Measurements from ENCODE around the gene CD300LD. TPM values are rescaled to one million over a fixed set of nuclear protein-coding genes. Genes with fewer than 3 reads are reported as not detected.

Gene CD300LD
- total RNA-seq, 1 donor from 2014 or later = not detected

DNA sequence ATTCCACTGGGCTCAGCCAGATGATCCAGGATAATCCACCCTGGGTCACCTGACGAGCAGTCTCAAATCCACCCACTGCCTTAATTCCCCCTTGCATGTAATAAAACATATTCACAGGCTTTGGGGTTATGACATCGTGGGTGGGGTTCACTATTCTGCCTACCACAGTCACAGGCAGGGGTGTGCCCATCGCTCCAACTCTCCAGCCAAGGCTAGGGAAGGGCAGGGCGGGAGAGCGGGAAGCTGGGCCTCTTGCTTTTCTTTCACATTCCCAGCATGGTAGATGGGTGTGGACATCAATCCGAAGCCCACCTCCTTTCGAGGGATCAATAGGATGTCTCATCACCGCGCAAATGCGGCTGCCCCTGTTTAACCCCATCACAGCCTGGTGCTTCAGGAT is 12.7 kb upstream of the CD300LD start:
- H3K4me1 Mint-ChIP-seq = peaks cover 4% of the 10 kb centered on the region
- H3K27ac Mint-ChIP-seq (ENCODE audit: unreplicated experiment) = no peak overlapping the region
- H3K4me3 Mint-ChIP-seq = no peak overlapping the region
- H3K9me3 Mint-ChIP-seq = no peaks in the 10 kb centered on the region
- no peak for DNase-seq (ENCODE audit: low read depth, low spot score)
- TF ChIP-seq, protein P1, sequence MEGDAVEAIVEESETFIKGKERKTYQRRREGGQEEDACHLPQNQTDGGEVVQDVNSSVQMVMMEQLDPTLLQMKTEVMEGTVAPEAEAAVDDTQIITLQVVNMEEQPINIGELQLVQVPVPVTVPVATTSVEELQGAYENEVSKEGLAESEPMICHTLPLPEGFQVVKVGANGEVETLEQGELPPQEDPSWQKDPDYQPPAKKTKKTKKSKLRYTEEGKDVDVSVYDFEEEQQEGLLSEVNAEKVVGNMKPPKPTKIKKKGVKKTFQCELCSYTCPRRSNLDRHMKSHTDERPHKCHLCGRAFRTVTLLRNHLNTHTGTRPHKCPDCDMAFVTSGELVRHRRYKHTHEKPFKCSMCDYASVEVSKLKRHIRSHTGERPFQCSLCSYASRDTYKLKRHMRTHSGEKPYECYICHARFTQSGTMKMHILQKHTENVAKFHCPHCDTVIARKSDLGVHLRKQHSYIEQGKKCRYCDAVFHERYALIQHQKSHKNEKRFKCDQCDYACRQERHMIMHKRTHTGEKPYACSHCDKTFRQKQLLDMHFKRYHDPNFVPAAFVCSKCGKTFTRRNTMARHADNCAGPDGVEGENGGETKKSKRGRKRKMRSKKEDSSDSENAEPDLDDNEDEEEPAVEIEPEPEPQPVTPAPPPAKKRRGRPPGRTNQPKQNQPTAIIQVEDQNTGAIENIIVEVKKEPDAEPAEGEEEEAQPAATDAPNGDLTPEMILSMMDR (conservative IDR thresholded peaks at IDR 0.05) = no peak
- H3K27me3 Mint-ChIP-seq (ENCODE audit: low read depth) = peaks cover 59% of the 10 kb centered on the region
- no peaks in the 10 kb centered on the region for H3K36me3 Mint-ChIP-seq (ENCODE audit: low read depth)

DNA sequence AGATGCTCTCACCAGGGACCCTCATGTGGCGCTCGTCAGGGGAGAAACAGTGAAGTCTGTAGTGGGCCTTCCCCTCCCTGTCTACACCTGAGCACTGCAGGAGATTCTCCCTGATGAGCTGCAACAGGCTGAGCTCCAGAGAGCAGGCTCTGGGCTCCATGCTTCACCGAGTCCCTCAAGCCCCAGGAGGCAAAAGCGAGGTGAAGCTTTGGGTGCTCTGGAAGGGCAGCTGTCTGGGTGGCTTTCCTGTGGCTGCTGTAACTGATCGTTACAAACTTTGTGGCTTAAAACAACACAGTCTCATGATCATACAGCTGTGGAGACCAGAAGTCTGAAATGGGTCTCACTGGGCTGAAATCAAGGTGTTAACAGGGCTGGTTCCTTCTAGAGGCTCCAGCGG is 12.1 kb upstream of the CD300LD start:
- TF ChIP-seq, protein P1 (conservative IDR thresholded peaks at IDR 0.05) = no peak
- DNase-seq (ENCODE audit: low read depth, low spot score) = no peak
- Mint-ChIP-seq H3K9me3 (no peaks in the 10 kb centered on the region), H3K4me1 (peaks cover 4% of the 10 kb centered on the region), H3K4me3 (no peak overlapping the region), H3K36me3 (ENCODE audit: low read depth) (no peaks in the 10 kb centered on the region), H3K27ac (ENCODE audit: unreplicated experiment) (no peak overlapping the region), H3K27me3 (ENCODE audit: low read depth) (peaks cover 64% of the 10 kb centered on the region)

DNA sequence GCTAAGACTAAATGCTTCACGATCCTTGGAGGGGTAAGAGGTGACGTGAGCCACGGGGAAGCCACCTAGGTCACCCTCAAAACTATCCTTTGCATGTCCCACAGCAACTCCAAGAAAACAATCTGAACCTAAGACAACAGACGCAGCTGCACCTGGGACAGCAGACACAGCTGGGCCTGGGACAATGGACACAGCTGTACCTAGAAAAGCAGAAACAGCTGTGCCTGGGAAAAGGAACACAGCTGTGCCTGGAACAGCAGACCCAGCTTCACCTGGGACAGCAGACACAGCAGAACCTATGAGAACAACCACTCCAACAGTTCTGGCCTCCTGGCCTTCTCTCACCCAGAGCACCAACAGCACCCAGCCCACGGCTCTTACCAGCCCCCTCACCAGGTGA is 11.7 kb upstream of the CD300LD start:
- Mint-ChIP-seq H3K4me3 (no peak overlapping the region), H3K4me1 (peaks cover 4% of the 10 kb centered on the region), H3K9me3 (no peaks in the 10 kb centered on the region), H3K36me3 (ENCODE audit: low read depth) (no peaks in the 10 kb centered on the region), H3K27me3 (ENCODE audit: low read depth) (peaks cover 67% of the 10 kb centered on the region), H3K27ac (ENCODE audit: unreplicated experiment) (no peak overlapping the region)
- DNase-seq (ENCODE audit: low read depth, low spot score) = no peak
- TF ChIP-seq, protein P1 (conservative IDR thresholded peaks at IDR 0.05) = no peak

DNA sequence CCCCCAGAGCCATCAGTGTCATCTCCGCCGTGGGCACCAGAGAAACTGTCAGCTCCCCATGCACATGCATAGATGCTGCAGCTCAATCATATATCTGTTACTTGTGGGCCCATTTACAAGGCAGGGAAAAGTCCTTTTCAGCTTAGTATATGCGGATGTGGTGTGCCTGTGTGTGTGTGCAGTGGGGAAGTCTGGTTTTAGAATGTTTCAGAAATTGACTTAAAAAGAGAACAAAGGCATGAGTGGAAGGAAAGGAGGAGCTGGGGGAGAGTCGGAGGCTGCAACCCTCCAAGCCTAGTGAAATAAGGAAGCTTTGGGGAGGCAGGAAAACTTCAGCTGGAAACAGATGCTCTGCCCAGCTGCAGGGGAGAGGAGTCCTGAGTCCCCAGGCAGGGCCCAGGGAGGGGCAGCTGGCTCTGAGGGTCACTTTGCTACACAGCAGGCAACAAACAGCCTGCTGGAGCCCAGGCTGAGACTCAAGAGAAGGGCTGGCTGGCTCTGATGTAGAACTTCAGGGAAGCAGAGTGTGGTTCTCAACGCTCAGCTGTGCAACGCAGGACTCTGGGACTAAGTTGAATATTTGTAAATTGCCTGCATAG is 11.1 kb upstream of the CD300LD start:
- TF ChIP-seq, protein P1 (conservative IDR thresholded peaks at IDR 0.05) = no peak
- Mint-ChIP-seq H3K9me3 (no peaks in the 10 kb centered on the region), H3K36me3 (ENCODE audit: low read depth) (no peaks in the 10 kb centered on the region), H3K27ac (ENCODE audit: unreplicated experiment) (no peak overlapping the region), H3K4me1 (peaks cover 4% of the 10 kb centered on the region), H3K4me3 (no peak overlapping the region), H3K27me3 (ENCODE audit: low read depth) (peaks cover 71% of the 10 kb centered on the region)
- DNase-seq (ENCODE audit: low read depth, low spot score) = no peak

DNA sequence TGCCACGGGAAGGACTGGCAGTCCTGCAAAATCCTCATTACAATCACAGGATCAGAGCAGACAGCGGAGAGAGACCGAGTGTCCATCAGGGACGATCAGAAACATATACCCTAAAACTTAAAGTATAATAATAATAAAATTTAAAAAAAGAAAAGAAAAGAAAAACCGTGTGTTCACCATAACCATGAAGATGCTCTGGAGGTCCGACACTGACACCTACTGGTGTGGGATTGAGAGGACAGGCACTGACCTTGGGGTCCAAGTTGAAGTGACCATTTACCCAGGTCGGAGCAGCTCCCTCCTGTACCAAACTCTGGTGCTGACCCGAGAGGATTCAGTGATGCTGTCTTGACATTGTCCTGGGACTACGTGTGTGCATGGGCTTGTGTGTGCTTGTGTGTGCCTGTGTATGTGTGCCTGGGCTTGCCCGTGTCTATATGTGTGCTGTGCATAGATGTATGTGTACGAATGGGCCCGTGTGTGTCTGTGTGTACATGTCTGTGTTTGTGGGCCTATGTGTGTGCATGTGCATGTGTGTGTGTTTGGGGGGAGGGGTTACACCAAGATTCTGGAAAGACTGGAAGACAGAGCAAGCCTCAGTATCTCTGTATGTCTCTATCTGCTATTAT is 10.0 kb upstream of the CD300LD start:
- Mint-ChIP-seq H3K27ac (ENCODE audit: unreplicated experiment) (no peak overlapping the region), H3K36me3 (ENCODE audit: low read depth) (no peaks in the 10 kb centered on the region), H3K4me1 (peaks cover 4% of the 10 kb centered on the region), H3K4me3 (no peak overlapping the region), H3K9me3 (no peaks in the 10 kb centered on the region), H3K27me3 (ENCODE audit: low read depth) (peaks cover 72% of the 10 kb centered on the region)
- TF ChIP-seq, protein P1 (conservative IDR thresholded peaks at IDR 0.05) = peak; percentile 72
- peak; percentile 54 for DNase-seq (ENCODE audit: low read depth, low spot score)

All from neural crest cell (in vitro differentiated cells).